HEK293 (cell line): ENCODE results near the gene CDK14.

ENCODE experiments used
- CTCF ChIA-PET: fragments of 350-600 bp; formaldehyde crosslinking; extraction: SDS; loops from one replicate; lab custom pipeline; 2021; ENCODE audit warnings: antibody characterized with exemption; lab: Yijun Ruan, JAX
- POLR2A ChIA-PET: fragments of 300-600 bp; formaldehyde crosslinking; extraction: SDS; loops from one replicate; lab custom pipeline; 2020; ENCODE audit warnings: antibody characterized with exemption, inconsistent platforms; lab: Yijun Ruan, JAX
- H3K27ac ChIP-seq: fragments of 200-500 bp; sonication (Bioruptor generic); 2 replicates; pipeline ENCODE4 v1.5.1; 2014; ENCODE audit warnings: low read depth, low read length, control low read depth, inconsistent platforms; ENCODE audit errors: extremely low read depth
- H3K36me3 ChIP-seq, 2 experiments: fragments of 200-500 bp in 1 of 2; sonication (Bioruptor generic) in 1 of 2; 1 replicate in 1 of 2; 2 replicates in 1 of 2; pipeline ENCODE4 v1.5.1; 2014 to 2017; ENCODE audit warnings: inconsistent platforms in 2 of 2, low read length in 2 of 2; ENCODE audit not compliant: control insufficient read depth in 2 of 2, insufficient read depth in 1 of 2
- H3K4me1 ChIP-seq: fragments of 200-500 bp; sonication (Bioruptor generic); 2 replicates; pipeline ENCODE4 v1.5.1; 2014; ENCODE audit warnings: mild to moderate bottlenecking, low read length, inconsistent platforms; ENCODE audit not compliant: control insufficient read depth, insufficient read depth
- H3K4me3 ChIP-seq: 2 replicates; pipeline ENCODE4 v1.5.1; 2011; ENCODE audit warnings: low read depth, mild to moderate bottlenecking, control low read depth, low read length, moderate library complexity
- H3K9me3 ChIP-seq: fragments of 200-500 bp; sonication (Bioruptor generic); 2 replicates; pipeline ENCODE4 v1.5.1; 2014; ENCODE audit warnings: low read depth, low read length, inconsistent platforms; ENCODE audit not compliant: control insufficient read depth, insufficient read depth
- GFI1B ChIP-seq: fragments of 450-650 bp; formaldehyde crosslinking; IDR thresholded peaks from 2 replicates; pipeline ENCODE4 v1.5.1; 2016; ENCODE audit warnings: missing biosample characterization, missing genetic modification characterization
- GLIS2 ChIP-seq: fragments of 450-650 bp; formaldehyde crosslinking; IDR thresholded peaks from 2 replicates; pipeline ENCODE4 v1.5.1; 2016; ENCODE audit warnings: missing biosample characterization, missing genetic modification characterization
- HOXC10 ChIP-seq: sonication (generic); formaldehyde crosslinking; IDR thresholded peaks from 2 replicates; pipeline ENCODE4 v1.8.1; 2023; ENCODE audit warnings: mild to moderate bottlenecking, missing genetic modification reagents
- HOXD13 ChIP-seq: sonication (generic); formaldehyde crosslinking; IDR thresholded peaks from 2 replicates; pipeline ENCODE4 v1.8.0; 2022; ENCODE audit warnings: missing genetic modification reagents, borderline replicate concordance
- PRDM10 ChIP-seq: fragments of 450-650 bp; formaldehyde crosslinking; IDR thresholded peaks from 2 replicates; pipeline ENCODE4 v1.5.1; 2016; ENCODE audit warnings: missing biosample characterization, missing genetic modification characterization
- ZBTB10 ChIP-seq: fragments of 450-650 bp; formaldehyde crosslinking; IDR thresholded peaks from 2 replicates; pipeline ENCODE4 v1.5.1; 2016; ENCODE audit warnings: missing biosample characterization, missing genetic modification characterization
- ZBTB26 ChIP-seq: fragments of 450-650 bp; formaldehyde crosslinking; optimal IDR thresholded peaks from 2 replicates; pipeline ENCODE3; 2016; ENCODE audit warnings: missing biosample characterization, mild to moderate bottlenecking, missing genetic modification characterization
- ZNF302 ChIP-seq: fragments of 450-650 bp; formaldehyde crosslinking; IDR thresholded peaks from 2 replicates; pipeline ENCODE4 v1.5.1; 2016; ENCODE audit warnings: missing biosample characterization, missing genetic modification characterization, low read depth
- ZNF398 ChIP-seq: fragments of 450-650 bp; formaldehyde crosslinking; IDR thresholded peaks from 2 replicates; pipeline ENCODE4 v1.5.1; 2017; ENCODE audit warnings: missing biosample characterization, missing genetic modification characterization
- ZNF488 ChIP-seq: fragments of 450-650 bp; formaldehyde crosslinking; IDR thresholded peaks from 2 replicates; pipeline ENCODE4 v1.5.1; 2016; ENCODE audit warnings: missing biosample characterization, missing genetic modification characterization
- ZNF544 ChIP-seq: fragments of 450-650 bp; formaldehyde crosslinking; IDR thresholded peaks from 2 replicates; pipeline ENCODE4 v1.5.0; 2017; ENCODE audit warnings: missing biosample characterization, missing genetic modification characterization
- ZNF596 ChIP-seq: fragments of 450-650 bp; IDR thresholded peaks from 2 replicates; pipeline ENCODE4 v1.5.0; 2018; ENCODE audit warnings: missing biosample characterization, mild to moderate bottlenecking, missing genetic modification characterization, moderate library complexity
- ZNF600 ChIP-seq: fragments of 450-650 bp; formaldehyde crosslinking; IDR thresholded peaks from 2 replicates; pipeline ENCODE4 v1.5.1; 2016; ENCODE audit warnings: missing biosample characterization, missing genetic modification characterization
- ZNF645 ChIP-seq: fragments of 450-650 bp; formaldehyde crosslinking; IDR thresholded peaks from 2 replicates; pipeline ENCODE4; 2016; ENCODE audit warnings: missing biosample characterization, missing genetic modification characterization

The CDK14 gene

GRCh38 chr7:90869335-90869734 is 273.2 kb downstream of the CDK14 start:
- Histone ChIP-seq H3K9me3 (no peaks in the 10 kb centered on the region), H3K4me1 (no peaks in the 10 kb centered on the region), H3K27ac (no peak overlapping the region), H3K4me3 (no peak overlapping the region), H3K36me3 (no peaks in the 10 kb centered on the region)
- POLR2A ChIA-PET = no interaction called here
- TF ChIP-seq HOXC10 (CRISPR knock-in tag) (no peak), HOXD13 (no peak), GFI1B (tag by site-specific recombination) (no peak), ZNF645 (tag by site-specific recombination) (no peak)
- CTCF ChIA-PET = interaction anchor here (0.7 kb wide), 1 partner anchor 33 kb away, joined by 3 read pairs; no protein-coding TSS in a partner anchor

- H3K4me3 ChIP-seq = no peak overlapping the region
- POLR2A ChIA-PET = no interaction called here
- no peaks in the 10 kb centered on the region for H3K36me3 ChIP-seq
Observed at GRCh38 chr7:90876701-90877100, 280.6 kb downstream of the CDK14 start.

GRCh38 chr7:90877201-90877600 is 281.1 kb downstream of the CDK14 start:
- ChIA-PET CTCF (no interaction called here), POLR2A (no interaction called here)
- Histone ChIP-seq H3K36me3 (no peaks in the 10 kb centered on the region), H3K4me3 (no peak overlapping the region), H3K4me1 (no peaks in the 10 kb centered on the region), H3K9me3 (no peaks in the 10 kb centered on the region), H3K27ac (no peak overlapping the region)
- TF ChIP-seq ZNF488 (tag by site-specific recombination) (no peak), ZNF302 (tag by site-specific recombination) (no peak), ZNF398 (tag by site-specific recombination) (no peak), PRDM10 (tag by site-specific recombination) (no peak), ZNF544 (tag by site-specific recombination) (no peak), ZNF596 (tag by site-specific recombination) (no peak), ZNF600 (tag by site-specific recombination) (no peak), GLIS2 (tag by site-specific recombination) (no peak)

More at GRCh38 chr7:90876701-90877100, 280.6 kb downstream of the CDK14 start:
- TF ChIP-seq ZBTB10 (tag by site-specific recombination) (no peak), ZBTB26 (no peak)
- H3K4me1 ChIP-seq = no peaks in the 10 kb centered on the region
- H3K9me3 ChIP-seq = no peaks in the 10 kb centered on the region
- no peak overlapping the region for H3K27ac ChIP-seq
- CTCF ChIA-PET = no interaction called here
